ENCODE data around the gene HSPA8.

DNA sequence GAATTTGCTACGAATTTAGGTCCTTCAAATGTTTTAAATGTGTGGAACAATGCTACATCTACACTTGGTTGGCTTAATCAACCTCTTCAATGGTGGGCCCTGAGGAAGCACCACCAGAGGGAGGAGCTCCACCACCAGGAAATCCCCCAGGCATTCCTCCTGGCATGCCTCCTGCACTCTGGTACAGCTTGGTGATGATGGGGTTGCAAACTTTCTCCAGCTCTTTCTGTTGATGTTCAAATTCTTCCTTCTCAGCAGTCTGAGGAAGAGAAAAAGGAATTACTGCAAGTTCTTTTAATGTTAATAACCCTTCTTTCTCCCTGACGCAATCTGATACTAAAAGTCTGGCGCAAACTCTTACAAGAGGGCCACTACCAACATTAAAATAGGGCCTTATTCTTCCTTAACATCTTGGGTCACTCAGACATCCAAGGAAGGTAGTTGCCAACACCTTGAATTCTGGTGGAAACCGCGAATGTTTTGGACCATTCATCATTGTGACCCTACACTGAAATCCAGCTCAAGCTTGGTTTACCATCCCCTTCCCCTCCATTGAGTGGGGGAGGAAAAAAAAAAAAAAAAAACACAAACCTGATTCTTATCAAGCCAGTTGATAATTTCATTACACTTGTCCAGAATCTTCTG is 4.2 kb downstream of the HSPA8 start:
- TF ChIP-seq, protein P1, sequence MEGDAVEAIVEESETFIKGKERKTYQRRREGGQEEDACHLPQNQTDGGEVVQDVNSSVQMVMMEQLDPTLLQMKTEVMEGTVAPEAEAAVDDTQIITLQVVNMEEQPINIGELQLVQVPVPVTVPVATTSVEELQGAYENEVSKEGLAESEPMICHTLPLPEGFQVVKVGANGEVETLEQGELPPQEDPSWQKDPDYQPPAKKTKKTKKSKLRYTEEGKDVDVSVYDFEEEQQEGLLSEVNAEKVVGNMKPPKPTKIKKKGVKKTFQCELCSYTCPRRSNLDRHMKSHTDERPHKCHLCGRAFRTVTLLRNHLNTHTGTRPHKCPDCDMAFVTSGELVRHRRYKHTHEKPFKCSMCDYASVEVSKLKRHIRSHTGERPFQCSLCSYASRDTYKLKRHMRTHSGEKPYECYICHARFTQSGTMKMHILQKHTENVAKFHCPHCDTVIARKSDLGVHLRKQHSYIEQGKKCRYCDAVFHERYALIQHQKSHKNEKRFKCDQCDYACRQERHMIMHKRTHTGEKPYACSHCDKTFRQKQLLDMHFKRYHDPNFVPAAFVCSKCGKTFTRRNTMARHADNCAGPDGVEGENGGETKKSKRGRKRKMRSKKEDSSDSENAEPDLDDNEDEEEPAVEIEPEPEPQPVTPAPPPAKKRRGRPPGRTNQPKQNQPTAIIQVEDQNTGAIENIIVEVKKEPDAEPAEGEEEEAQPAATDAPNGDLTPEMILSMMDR (IDR thresholded peaks at IDR 0.05): no peak
- TF ChIP-seq POLR2A (IDR thresholded peaks at IDR 0.05): no peak
- no peak for TF ChIP-seq POLR2AphosphoS5 (IDR thresholded peaks at IDR 0.05)
